ENCODE measurements around the gene PRPF19.

PRPF19 gene

DNA sequence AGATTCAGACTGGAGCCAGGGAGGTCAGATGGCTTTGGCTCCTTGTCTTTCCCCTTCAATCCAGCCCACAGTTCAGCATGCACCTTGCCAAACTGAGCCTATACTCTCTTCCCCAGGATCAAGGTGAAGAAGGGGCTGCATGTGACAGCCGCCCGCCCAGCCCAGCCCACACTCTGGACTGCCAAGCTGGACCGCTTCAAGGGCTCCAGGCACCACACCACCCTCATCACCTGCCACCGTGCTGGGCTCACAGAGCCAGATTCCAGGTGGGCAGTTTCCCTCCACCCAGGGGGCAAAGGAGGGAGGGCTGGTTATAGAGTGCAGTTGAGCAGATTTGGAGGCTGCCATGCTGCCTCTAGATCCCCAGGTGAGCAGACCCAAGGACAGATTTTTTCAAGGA lies 24.0 kb upstream of the PRPF19 start:
- TF ChIP-seq, protein P1, sequence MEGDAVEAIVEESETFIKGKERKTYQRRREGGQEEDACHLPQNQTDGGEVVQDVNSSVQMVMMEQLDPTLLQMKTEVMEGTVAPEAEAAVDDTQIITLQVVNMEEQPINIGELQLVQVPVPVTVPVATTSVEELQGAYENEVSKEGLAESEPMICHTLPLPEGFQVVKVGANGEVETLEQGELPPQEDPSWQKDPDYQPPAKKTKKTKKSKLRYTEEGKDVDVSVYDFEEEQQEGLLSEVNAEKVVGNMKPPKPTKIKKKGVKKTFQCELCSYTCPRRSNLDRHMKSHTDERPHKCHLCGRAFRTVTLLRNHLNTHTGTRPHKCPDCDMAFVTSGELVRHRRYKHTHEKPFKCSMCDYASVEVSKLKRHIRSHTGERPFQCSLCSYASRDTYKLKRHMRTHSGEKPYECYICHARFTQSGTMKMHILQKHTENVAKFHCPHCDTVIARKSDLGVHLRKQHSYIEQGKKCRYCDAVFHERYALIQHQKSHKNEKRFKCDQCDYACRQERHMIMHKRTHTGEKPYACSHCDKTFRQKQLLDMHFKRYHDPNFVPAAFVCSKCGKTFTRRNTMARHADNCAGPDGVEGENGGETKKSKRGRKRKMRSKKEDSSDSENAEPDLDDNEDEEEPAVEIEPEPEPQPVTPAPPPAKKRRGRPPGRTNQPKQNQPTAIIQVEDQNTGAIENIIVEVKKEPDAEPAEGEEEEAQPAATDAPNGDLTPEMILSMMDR (conservative IDR thresholded peaks at IDR 0.05; ENCODE audit: low read depth), result no peak
- ChIA-PET CTCF (interaction anchor here (0.6 kb wide), 1 partner anchor 151 kb away, joined by 3 read pairs; no protein-coding TSS in a partner anchor), POLR2A (ENCODE audit: low non-redundant PET) (no interaction called here)
- no peak for DNase-seq (ENCODE audit: low spot score)
- H3K27ac ChIP-seq, result no peak overlapping the region; the same call in 1 of the 2 replicates

DNA sequence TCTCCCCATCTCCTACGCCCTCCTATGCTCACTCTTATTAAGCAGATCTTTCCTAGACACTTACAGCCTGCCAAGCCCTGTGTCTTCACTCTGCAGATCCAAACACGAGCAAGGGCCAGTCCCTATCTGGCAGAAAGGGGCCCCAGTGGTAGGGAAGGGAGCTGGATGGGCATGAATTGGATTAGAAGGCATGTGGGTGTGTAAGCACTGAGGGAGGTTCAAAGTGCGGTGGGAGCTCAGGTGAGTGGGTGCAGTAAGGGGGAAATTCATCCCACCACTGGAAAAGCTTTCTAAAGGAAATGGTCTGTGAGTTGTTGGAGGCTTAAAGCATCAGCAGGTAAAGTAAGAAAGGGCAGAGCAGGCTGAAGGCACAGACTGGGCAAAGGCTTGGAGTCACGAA lies 23.4 kb upstream of the PRPF19 start:
- TF ChIP-seq, protein P1 (conservative IDR thresholded peaks at IDR 0.05; ENCODE audit: low read depth), result no peak
- POLR2A ChIA-PET (ENCODE audit: low non-redundant PET), result no interaction called here
- no peak for DNase-seq (ENCODE audit: low spot score)
- H3K27ac ChIP-seq, result no peak overlapping the region
- CTCF ChIA-PET, result interaction anchor here (0.6 to 0.7 kb wide), 3 partner anchors 41 to 150 kb away, joined by 3 to 5 read pairs (median 3); no protein-coding TSS in a partner anchor

DNA sequence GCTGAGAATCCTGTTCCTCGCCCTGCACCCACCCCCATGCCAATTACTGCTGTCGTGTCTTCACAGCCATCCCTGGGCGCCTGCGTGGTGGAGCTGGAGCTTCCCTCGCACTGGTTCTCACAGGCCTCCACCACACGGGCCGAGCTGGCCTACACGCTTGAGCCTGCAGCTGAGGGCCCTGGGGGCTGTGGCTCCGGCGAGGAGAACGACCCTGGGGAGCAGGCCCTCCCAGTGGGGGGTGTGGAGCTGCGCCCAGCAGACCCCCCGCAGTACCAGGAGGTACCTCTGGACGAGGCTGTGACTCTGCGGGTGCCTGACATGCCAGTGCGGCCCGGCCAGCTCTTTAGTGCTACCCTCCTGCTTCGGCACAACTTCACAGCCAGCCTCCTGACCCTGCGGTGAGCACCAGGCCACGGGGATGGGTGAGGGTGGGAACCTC lies 22.2 kb upstream of the PRPF19 start:
- ChIA-PET POLR2A (ENCODE audit: low non-redundant PET) (no interaction called here), CTCF (interaction anchor here (0.6 kb wide), 1 partner anchor 344 kb away, joined by 3 read pairs; no protein-coding TSS in a partner anchor)
- TF ChIP-seq, protein P1 (conservative IDR thresholded peaks at IDR 0.05; ENCODE audit: low read depth), result no peak
- DNase-seq (ENCODE audit: low spot score), result no peak
- H3K27ac ChIP-seq, result no peak overlapping the region

DNA sequence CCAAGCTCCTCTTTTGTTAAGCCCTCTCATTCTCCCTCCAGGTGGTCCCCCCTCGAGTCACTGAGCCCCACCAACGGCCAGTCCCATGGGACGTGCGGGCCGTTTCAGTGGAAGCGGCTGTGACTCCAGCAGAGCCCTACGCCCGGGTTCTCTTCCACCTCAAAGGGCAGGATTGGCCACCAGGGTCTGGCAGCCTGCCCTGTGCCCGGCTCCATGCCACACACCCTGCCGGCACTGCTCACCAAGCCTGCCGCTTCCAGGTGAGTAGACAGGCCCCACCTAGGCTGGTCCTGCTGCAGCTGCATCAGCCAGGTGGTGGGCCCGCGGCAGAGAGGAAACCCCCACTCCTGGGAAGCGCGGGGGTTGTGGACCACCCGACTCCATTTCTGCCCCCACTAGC lies 21.2 kb upstream of the PRPF19 start:
- DNase-seq (ENCODE audit: low spot score), result no peak
- ChIA-PET CTCF (interaction anchor here (0.7 kb wide), 1 partner anchor 15 kb away, joined by 5 read pairs; no protein-coding TSS in a partner anchor), POLR2A (ENCODE audit: low non-redundant PET) (no interaction called here)
- no peak overlapping the region for H3K27ac ChIP-seq
- TF ChIP-seq, protein P1 (conservative IDR thresholded peaks at IDR 0.05; ENCODE audit: low read depth), result no peak

DNA sequence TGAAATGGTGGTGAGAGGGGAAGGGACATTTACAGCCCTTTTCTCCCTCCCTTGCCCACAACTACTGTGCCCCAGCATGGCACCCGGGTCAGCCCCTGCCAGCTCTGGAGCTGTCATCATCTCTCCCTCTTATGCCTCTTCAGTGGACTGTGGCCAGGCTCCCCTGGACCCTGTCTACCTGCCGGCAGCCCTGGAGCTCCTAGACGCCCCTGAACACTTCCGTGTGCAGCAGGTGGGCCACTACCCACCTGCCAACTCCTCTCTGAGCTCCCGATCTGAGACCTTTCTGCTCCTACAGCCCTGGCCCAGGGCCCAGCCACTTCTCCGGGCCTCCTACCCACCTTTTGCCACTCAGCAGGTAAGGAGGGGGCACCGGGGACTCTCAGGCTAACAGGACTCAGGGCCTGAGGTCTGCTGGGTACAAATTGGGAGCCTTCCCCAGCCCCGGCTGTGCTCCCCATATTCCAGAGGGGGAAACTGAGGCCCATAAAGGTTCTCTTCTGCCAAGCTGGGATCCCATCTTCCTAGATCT lies 20.7 kb upstream of the PRPF19 start:
- CTCF ChIA-PET, result interaction anchor here (1.2 kb wide), 1 partner anchor 202 kb away, joined by 3 read pairs; no protein-coding TSS in a partner anchor
- POLR2A ChIA-PET (ENCODE audit: low non-redundant PET), result no interaction called here
- no peak overlapping the region for H3K27ac ChIP-seq
- no peak for DNase-seq (ENCODE audit: low spot score)
- TF ChIP-seq, protein P1 (conservative IDR thresholded peaks at IDR 0.05; ENCODE audit: low read depth), result no peak

DNA sequence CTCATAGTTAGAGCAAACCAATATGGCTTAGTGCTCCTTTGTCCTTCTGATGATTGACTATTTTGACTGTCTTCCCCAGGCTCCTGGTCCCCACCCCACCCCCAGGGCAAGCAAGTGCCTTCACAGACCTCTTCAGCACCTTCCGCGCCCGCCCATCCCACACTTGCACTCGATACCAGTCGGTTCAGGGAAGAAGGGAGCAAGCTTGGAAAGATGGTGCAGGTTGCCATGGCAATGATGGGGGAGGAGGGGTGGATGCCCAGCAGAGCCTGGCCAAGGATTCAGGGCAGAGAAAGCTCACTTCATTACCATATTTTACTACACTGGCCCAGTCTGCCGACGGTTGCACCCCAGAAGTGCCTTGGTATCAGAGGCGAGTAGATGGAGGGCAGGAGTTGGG lies 20.1 kb upstream of the PRPF19 start:
- no peak overlapping the region for H3K27ac ChIP-seq
- TF ChIP-seq, protein P1 (conservative IDR thresholded peaks at IDR 0.05; ENCODE audit: low read depth), result no peak

More for the DNA sequence above, 20.1 kb upstream of the PRPF19 start:
- DNase-seq (ENCODE audit: low spot score), result no peak
- ChIA-PET CTCF (interaction anchor here (1.2 kb wide), 1 partner anchor 203 kb away, joined by 3 read pairs; no protein-coding TSS in a partner anchor), POLR2A (ENCODE audit: low non-redundant PET) (no interaction called here)

Data from RWPE1 (cell line).